AG04450 (cell line): ENCODE data around the gene ACOD1. TPM values are rescaled to one million over a fixed set of nuclear protein-coding genes. Genes with fewer than 3 reads are reported as not detected.

ENCODE experiments used
- CTCF ChIA-PET: fragments of 300-600, 350-600 bp; formaldehyde crosslinking; extraction: SDS; loops from one replicate; lab custom pipeline; 2022; ENCODE audit warnings: antibody characterized with exemption, inconsistent platforms; lab: Charles Lee
- POLR2A ChIA-PET: fragments of 350-600 bp; formaldehyde crosslinking; extraction: SDS; loops from one replicate; lab custom pipeline; 2021; ENCODE audit warnings: antibody characterized with exemption, inconsistent platforms; lab: Yijun Ruan, JAX
- DNase-seq: peaks from one replicate; pipeline ENCODE4 v3.0.0-alpha.2; 2011; ENCODE audit warnings: low read depth, low spot score
- H3K27ac ChIP-seq: one replicate; pipeline ENCODE4 v1.5.1; 2012; ENCODE audit warnings: low read depth, low read length, control low read depth
- H3K27me3 ChIP-seq: one replicate; pipeline ENCODE4 v1.6.0; 2012; ENCODE audit warnings: low read length; ENCODE audit not compliant: control insufficient read depth, insufficient read depth
- H3K4me3 ChIP-seq: 2 replicates; pipeline ENCODE4 v1.5.1; 2011; ENCODE audit warnings: mild to moderate bottlenecking, low read depth, low read length, control low read depth
- H3K9me3 ChIP-seq: 2 replicates; pipeline ENCODE4 v1.5.1; 2012; ENCODE audit warnings: low read length; ENCODE audit not compliant: control insufficient read depth, insufficient read depth
- polyA plus RNA-seq: library from polyadenylated mRNA; depleted of rRNA; stranded (reverse); fragments of >200 nt; gene quantifications from 2 replicates; pipeline ENCODE4 v1.2.3, GENCODE V29; 2011
- TF ChIP-seq, protein P1 (sequence below): IDR thresholded peaks from 2 replicates; pipeline ENCODE4 v1.5.1; 2011; ENCODE audit warnings: low read depth, low read length, control low read depth, inconsistent platforms

ACOD1 gene
- polyA plus RNA-seq, 1 experiment: not detected

GRCh38 chr13:76967031-76967430, 18.7 kb downstream of the ACOD1 start:
- H3K9me3 ChIP-seq: no peaks in the 10 kb centered on the region
- H3K27ac ChIP-seq: no peak overlapping the region
- H3K27me3 ChIP-seq: peaks cover 4% of the 10 kb centered on the region
- CTCF ChIA-PET: interaction anchor here (1.3 kb wide), 1 partner anchor 13 kb away, joined by 6 read pairs; no protein-coding TSS in a partner anchor
- H3K4me3 ChIP-seq: no peak overlapping the region
- DNase-seq: no peak
- POLR2A ChIA-PET: interaction anchor here (0.5 kb wide), 1 partner anchor 28 kb away, joined by 5 read pairs; no protein-coding TSS in a partner anchor
- TF ChIP-seq, protein P1, sequence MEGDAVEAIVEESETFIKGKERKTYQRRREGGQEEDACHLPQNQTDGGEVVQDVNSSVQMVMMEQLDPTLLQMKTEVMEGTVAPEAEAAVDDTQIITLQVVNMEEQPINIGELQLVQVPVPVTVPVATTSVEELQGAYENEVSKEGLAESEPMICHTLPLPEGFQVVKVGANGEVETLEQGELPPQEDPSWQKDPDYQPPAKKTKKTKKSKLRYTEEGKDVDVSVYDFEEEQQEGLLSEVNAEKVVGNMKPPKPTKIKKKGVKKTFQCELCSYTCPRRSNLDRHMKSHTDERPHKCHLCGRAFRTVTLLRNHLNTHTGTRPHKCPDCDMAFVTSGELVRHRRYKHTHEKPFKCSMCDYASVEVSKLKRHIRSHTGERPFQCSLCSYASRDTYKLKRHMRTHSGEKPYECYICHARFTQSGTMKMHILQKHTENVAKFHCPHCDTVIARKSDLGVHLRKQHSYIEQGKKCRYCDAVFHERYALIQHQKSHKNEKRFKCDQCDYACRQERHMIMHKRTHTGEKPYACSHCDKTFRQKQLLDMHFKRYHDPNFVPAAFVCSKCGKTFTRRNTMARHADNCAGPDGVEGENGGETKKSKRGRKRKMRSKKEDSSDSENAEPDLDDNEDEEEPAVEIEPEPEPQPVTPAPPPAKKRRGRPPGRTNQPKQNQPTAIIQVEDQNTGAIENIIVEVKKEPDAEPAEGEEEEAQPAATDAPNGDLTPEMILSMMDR: no peak

- Histone ChIP-seq H3K9me3 (no peaks in the 10 kb centered on the region), H3K27me3 (peaks cover 11% of the 10 kb centered on the region), H3K27ac (no peak overlapping the region), H3K4me3 (no peak overlapping the region)
- ChIA-PET POLR2A (no interaction called here), CTCF (no interaction called here)
- TF ChIP-seq, protein P1: no peak
- no peak for DNase-seq
Observed at GRCh38 chr13:76968041-76968440, 19.7 kb downstream of the ACOD1 start.

- H3K27me3 ChIP-seq: peaks cover 15% of the 10 kb centered on the region
- no peaks in the 10 kb centered on the region for H3K9me3 ChIP-seq
- TF ChIP-seq, protein P1: no peak
- ChIA-PET POLR2A (no interaction called here), CTCF (interaction anchor here (1.3 to 4.0 kb wide), 2 partner anchors 8 to 11 kb away, joined by 7 to 45 read pairs; no protein-coding TSS in a partner anchor)
- no peak overlapping the region for H3K27ac ChIP-seq
- no peak overlapping the region for H3K4me3 ChIP-seq
- no peak for DNase-seq
Observed at GRCh38 chr13:76969488-76970365, 21.4 kb downstream of the ACOD1 start.

DNA sequence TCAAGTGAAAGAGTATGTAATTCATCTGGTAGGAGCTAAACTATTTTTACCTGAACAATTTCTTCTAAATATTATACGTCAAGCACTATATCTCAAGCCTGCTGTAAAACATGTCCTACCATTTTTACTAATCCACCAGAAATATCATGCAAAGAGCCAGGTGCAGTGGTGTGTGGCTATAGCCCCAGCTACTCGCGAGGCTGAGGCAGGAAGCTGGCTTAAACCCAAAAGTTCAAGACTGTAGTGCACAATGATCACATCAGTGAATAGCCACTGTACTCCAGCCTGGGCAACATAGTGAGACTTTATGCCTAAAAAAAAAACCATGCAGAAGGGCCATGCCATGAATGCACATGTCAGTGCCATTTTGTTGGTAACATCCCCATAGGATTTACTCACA, 22.9 kb downstream of the ACOD1 start:
- CTCF ChIA-PET: interaction anchor here (4.0 kb wide), 1 partner anchor 9 kb away, joined by 45 read pairs; no protein-coding TSS in a partner anchor

More for the DNA sequence above, 22.9 kb downstream of the ACOD1 start:
- POLR2A ChIA-PET: no interaction called here
- no peak for DNase-seq
- peaks cover 19% of the 10 kb centered on the region for H3K27me3 ChIP-seq
- TF ChIP-seq, protein P1: no peak
- H3K27ac ChIP-seq: no peak overlapping the region
- no peaks in the 10 kb centered on the region for H3K9me3 ChIP-seq
- H3K4me3 ChIP-seq: no peak overlapping the region
